H1 (cell line): ENCODE measurements around the gene LRCH3. TPM values are rescaled to one million over a fixed set of nuclear protein-coding genes. Genes with fewer than 3 reads are reported as not detected.

Source experiments
- CTCF ChIA-PET: fragments of 300-600 bp; sonication (Branson Sonifier 250); formaldehyde crosslinking; loops from one replicate; lab custom pipeline; 2021; ENCODE audit not compliant: partially characterized antibody; lab: Charles Lee
- POLR2A ChIA-PET: fragments of 300-600 bp; sonication (Branson Sonifier 250); formaldehyde crosslinking; loops from one replicate; lab custom pipeline; 2021; ENCODE audit warnings: inconsistent platforms; ENCODE audit not compliant: partially characterized antibody; lab: Charles Lee
- DNase-seq, 2 experiments: peaks; one replicate each; pipeline versions ENCODE4 v3.0.0 to v3.0.0-alpha.2; 2010 to 2022; ENCODE audit warnings: low spot score in 2 of 2, low read depth in 1 of 2, mixed read lengths in 1 of 2
- FAIRE-seq: peaks from 2 replicates; lab custom pipeline; 2011; peaks lifted over from hg19 to GRCh38; lab: Jason Lieb, UNC
- H2AFZ ChIP-seq: 2 replicates; pipeline ENCODE4 v1.8.1; 2012; ENCODE audit warnings: low read length, inconsistent platforms
- H2AK5ac ChIP-seq: 2 replicates; pipeline ENCODE4 v1.6.1; 2013; ENCODE audit warnings: low read depth, low read length
- H2BK120ac ChIP-seq: replicated peaks from 2 replicates; pipeline ENCODE3; 2013; ENCODE audit warnings: low read depth, low read length, inconsistent platforms
- H2BK12ac ChIP-seq: 2 replicates; pipeline ENCODE4 v1.6.1; 2013; ENCODE audit warnings: low read depth, low read length
- H2BK15ac ChIP-seq: 2 replicates; pipeline ENCODE4 v1.6.1; 2013; ENCODE audit warnings: low read length
- H2BK20ac ChIP-seq: 2 replicates; pipeline ENCODE4 v1.6.1; 2013; ENCODE audit warnings: low read length
- H2BK5ac ChIP-seq: 2 replicates; pipeline ENCODE4 v1.6.1; 2013; ENCODE audit warnings: low read depth, low read length
- H3K14ac ChIP-seq: 2 replicates; pipeline ENCODE4 v1.6.1; 2013; ENCODE audit warnings: inconsistent platforms; ENCODE audit not compliant: insufficient read length
- H3K18ac ChIP-seq: 2 replicates; pipeline ENCODE4 v1.6.1; 2013; ENCODE audit warnings: low read length; ENCODE audit errors: extremely low read depth
- H3K23ac ChIP-seq: 2 replicates; pipeline ENCODE4 v1.6.1; 2013; ENCODE audit warnings: inconsistent platforms; ENCODE audit not compliant: insufficient read length
- H3K23me2 ChIP-seq: 2 replicates; pipeline ENCODE4 v1.6.1; 2013; ENCODE audit warnings: low read depth, low read length
- H3K27ac ChIP-seq: 2 replicates; pipeline ENCODE4 v1.6.1; 2011; ENCODE audit warnings: low read depth, low read length, inconsistent platforms
- H3K27me3 ChIP-seq, 4 experiments: replicated peaks in 1 of 4; 1 replicate in 1 of 4; 2 replicates in 3 of 4; pipeline versions ENCODE4 v1.6.1 to v1.8.1; 2011 to 2013; ENCODE audit warnings: low read length in 3 of 4, mild to moderate bottlenecking in 3 of 4, inconsistent platforms in 2 of 4, mixed read lengths in 2 of 4, moderate library complexity in 1 of 4; ENCODE audit not compliant: control insufficient read depth in 3 of 4, insufficient read depth in 3 of 4; ENCODE audit errors: extremely low read depth in 1 of 4
- H3K36me3 ChIP-seq, 4 experiments: 2 replicates each; pipeline versions ENCODE4 v1.6.1 to v1.8.1; 2011 to 2013; ENCODE audit warnings: mild to moderate bottlenecking in 4 of 4, low read length in 3 of 4, moderate library complexity in 2 of 4, control low read depth in 1 of 4, inconsistent platforms in 1 of 4; ENCODE audit not compliant: insufficient read depth in 4 of 4, control insufficient read depth in 2 of 4
- H3K4ac ChIP-seq: replicated peaks from 2 replicates; pipeline ENCODE3; 2013; ENCODE audit warnings: low read length, low read depth, mixed read lengths, inconsistent platforms; ENCODE audit not compliant: insufficient read length
- H3K4me1 ChIP-seq, 4 experiments: replicated peaks in 1 of 4; 1 replicate in 1 of 4; 2 replicates in 3 of 4; pipeline versions ENCODE4 v1.6.1 to v1.8.1; 2011 to 2013; ENCODE audit warnings: low read length in 3 of 4, inconsistent platforms in 2 of 4, mixed read lengths in 1 of 4; ENCODE audit not compliant: insufficient read depth in 4 of 4, control insufficient read depth in 3 of 4
- H3K4me2 ChIP-seq, 2 experiments: 2 replicates each; pipeline versions ENCODE4 v1.6.1 to v1.8.1; 2011 to 2013; ENCODE audit warnings: low read depth in 2 of 2, low read length in 2 of 2, control low read depth in 1 of 2, inconsistent platforms in 1 of 2, mild to moderate bottlenecking in 1 of 2; ENCODE audit not compliant: insufficient read depth in 1 of 2
- H3K4me3 ChIP-seq, 4 experiments: fragments of 200-600, 300-600 bp in 1 of 4; sonication (generic), shearing (Covaris generic), sonication (Bioruptor Twin) in 1 of 4; 2 replicates each; pipeline versions ENCODE4 v1.5.1 to v1.8.1; 2011 to 2016; ENCODE audit warnings: low read length in 4 of 4, low read depth in 3 of 4, control low read depth in 2 of 4, inconsistent platforms in 2 of 4, mild to moderate bottlenecking in 2 of 4, mixed read lengths in 1 of 4, moderate library complexity in 1 of 4; ENCODE audit not compliant: insufficient read depth in 2 of 4; ENCODE audit errors: extremely low read depth in 1 of 4
- H3K56ac ChIP-seq: replicated peaks from 2 replicates; pipeline ENCODE3; 2013; ENCODE audit warnings: low read depth, mild to moderate bottlenecking, mixed read lengths, low read length, inconsistent platforms; ENCODE audit not compliant: insufficient read length
- H3K79me1 ChIP-seq: 2 replicates; pipeline ENCODE4 v1.6.1; 2013; ENCODE audit warnings: low read depth, low read length, control low read depth
- H3K79me2 ChIP-seq, 2 experiments: 2 replicates each; pipeline versions ENCODE4 v1.6.1 to v1.8.1; 2012 to 2013; ENCODE audit warnings: low read length in 2 of 2, mild to moderate bottlenecking in 2 of 2, inconsistent platforms in 1 of 2; ENCODE audit not compliant: insufficient read depth in 2 of 2, control insufficient read depth in 1 of 2
- H3K9ac ChIP-seq, 4 experiments: replicated peaks in 1 of 4; 1 replicate in 1 of 4; 2 replicates in 3 of 4; pipeline versions ENCODE4 v1.6.1 to v1.8.1; 2011 to 2013; ENCODE audit warnings: low read depth in 3 of 4, low read length in 3 of 4, control low read depth in 2 of 4, mild to moderate bottlenecking in 2 of 4, moderate library complexity in 2 of 4, inconsistent platforms in 1 of 4; ENCODE audit errors: extremely low read depth in 1 of 4
- H3K9me3 ChIP-seq, 2 experiments: 2 replicates each; pipeline versions ENCODE4 v1.6.1 to v1.8.1; 2012 to 2013; ENCODE audit warnings: mild to moderate bottlenecking in 2 of 2, moderate library complexity in 2 of 2, control low read depth in 1 of 2, inconsistent platforms in 1 of 2, low read depth in 1 of 2, low read length in 1 of 2, mixed read lengths in 1 of 2; ENCODE audit not compliant: insufficient read depth in 2 of 2
- H4K20me1 ChIP-seq, 2 experiments: replicated peaks in 1 of 2; 2 replicates each; pipeline versions ENCODE3 to v1.8.1; 2011 to 2013; ENCODE audit warnings: inconsistent platforms in 2 of 2, low read length in 2 of 2, mild to moderate bottlenecking in 1 of 2; ENCODE audit not compliant: insufficient read depth in 2 of 2, control insufficient read depth in 1 of 2
- H4K5ac ChIP-seq: 2 replicates; pipeline ENCODE4 v1.6.1; 2013; ENCODE audit warnings: low read length, low read depth, mixed read lengths, inconsistent platforms; ENCODE audit not compliant: insufficient read length
- H4K8ac ChIP-seq: 2 replicates; pipeline ENCODE4 v1.8.0; 2013; ENCODE audit warnings: mild to moderate bottlenecking, moderate library complexity, low read length, inconsistent platforms; ENCODE audit not compliant: insufficient read depth; ENCODE audit errors: extremely low read depth
- H4K91ac ChIP-seq: replicated peaks from 2 replicates; pipeline ENCODE3; 2013; ENCODE audit warnings: low read length, mixed read lengths, inconsistent platforms; ENCODE audit not compliant: insufficient read length
- CBX8 ChIP-seq: fragments of 300-800, 300-1000 bp; sonication (generic); IDR thresholded peaks from 2 replicates; pipeline ENCODE4 v1.7.1; 2016; ENCODE audit warnings: low read depth, low read length, borderline replicate concordance
- CTBP2 ChIP-seq: IDR thresholded peaks from 2 replicates; pipeline ENCODE4 v1.7.0; 2011; ENCODE audit warnings: borderline replicate concordance, mild to moderate bottlenecking, moderate library complexity, mixed read lengths, low read length; ENCODE audit not compliant: insufficient read depth, insufficient read length
- EGR1 ChIP-seq: IDR thresholded peaks from 2 replicates; pipeline ENCODE4 v1.6.1; 2011; ENCODE audit warnings: low read depth, low read length, borderline replicate concordance
- KDM1A ChIP-seq: fragments of 200-600, 300-600 bp; sonication (generic); IDR thresholded peaks from 2 replicates; pipeline ENCODE4 v1.7.1; 2016; ENCODE audit warnings: mild to moderate bottlenecking, low read length, borderline replicate concordance
- KDM5A ChIP-seq: fragments of 200-600 bp; IDR thresholded peaks from 2 replicates; pipeline ENCODE4 v1.7.1; 2012; ENCODE audit warnings: mild to moderate bottlenecking, low read length, inconsistent platforms, mixed read lengths
- POLR2A ChIP-seq, 2 experiments: IDR thresholded peaks; 1 replicate in 1 of 2; 2 replicates in 1 of 2; pipeline ENCODE4 v1.6.1; 2011; ENCODE audit warnings: low read depth in 2 of 2, low read length in 2 of 2, mild to moderate bottlenecking in 2 of 2; ENCODE audit errors: control extremely low read depth in 1 of 2
- POLR2AphosphoS5 ChIP-seq: IDR thresholded peaks from 2 replicates; pipeline ENCODE4 v1.6.1; 2011; ENCODE audit warnings: low read depth, low read length
- SAP30 ChIP-seq: fragments of 300-600 bp; sonication (generic); IDR thresholded peaks from 2 replicates; pipeline ENCODE4 v1.7.1; 2012; ENCODE audit warnings: low read length, moderate library complexity, mild to moderate bottlenecking, inconsistent platforms; ENCODE audit not compliant: insufficient read depth, insufficient replicate concordance
- SIX5 ChIP-seq: IDR thresholded peaks from 2 replicates; pipeline ENCODE4 v1.6.1; 2011; ENCODE audit warnings: mild to moderate bottlenecking, low read depth, low read length
- SP4 ChIP-seq: IDR thresholded peaks from 2 replicates; pipeline ENCODE4 v1.6.1; 2012; ENCODE audit warnings: low read length, inconsistent platforms
- SUZ12 ChIP-seq: fragments of 200-600 bp; sonication (generic); IDR thresholded peaks from 2 replicates; pipeline ENCODE4 v1.6.1; 2012; ENCODE audit warnings: mild to moderate bottlenecking, inconsistent platforms, low read length, moderate library complexity, mixed read lengths
- WGBS, 2 experiments: shearing (Covaris generic) in 1 of 2; methylation state at CpG; one replicate each; pipeline versions ENCODE4 v1.1.6 to v1.1.7; 2013 to 2015; ENCODE audit warnings: low lambda C conversion rate in 2 of 2, mixed read lengths in 2 of 2, inconsistent platforms in 1 of 2, low coverage in 1 of 2, missing lambda C conversion rate in 1 of 2; ENCODE audit not compliant: insufficient replicate concordance in 2 of 2, insufficient coverage in 1 of 2, insufficient read length in 1 of 2; ENCODE audit errors: extremely low coverage in 1 of 2, missing lambda C conversion rate in 1 of 2; 5-methylcytosine and 5-hydroxymethylcytosine counted together
- polyA plus RNA-seq, 7 experiments: library from polyadenylated mRNA; depleted of rRNA in 3 of 7; stranded (reverse) in 5 of 7; unstranded in 2 of 7; fragments of >200 nt in 5 of 7; fragments of 200-250 nt in 2 of 7; gene quantifications; 1 replicate in 5 of 7; 2 replicates in 1 of 7; 4 replicates in 1 of 7; pipeline versions ENCODE4 v1.2.1 to v1.2.3, GENCODE V29; 2011 to 2013; ENCODE audit warnings: missing spikeins in 2 of 7, mixed read lengths in 2 of 7
- total RNA-seq: library from RNA; stranded (reverse); fragmentation: NEBNext Ultra II Directional; extraction: Animal tissue kit (Norgen Biotek cat#: 25700); gene quantifications from 2 replicates; pipeline ENCODE4 v1.2.1, GENCODE V29; 2021
- TF ChIP-seq, protein P1 (sequence below): IDR thresholded peaks from 2 replicates; pipeline ENCODE4 v1.6.1; 2012; ENCODE audit warnings: low read length, inconsistent platforms
- TF ChIP-seq, protein P2 (sequence below): IDR thresholded peaks from 2 replicates; pipeline ENCODE4 v1.6.1; 2011; ENCODE audit warnings: low read depth, mild to moderate bottlenecking, low read length; ENCODE audit not compliant: insufficient read depth

Gene LRCH3
- total and polyA plus RNA-seq, 2 of the 8 experiments (the other 6 are each of a cell fraction or from before 2014, with no cell fraction given): 58.4 to 66.0 TPM

GRCh38 chr3:197835509-197835908, 44.5 kb downstream of the LRCH3 start:
- no peak for DNase-seq
- no peak overlapping the region for H3K9ac ChIP-seq
- TF ChIP-seq SAP30: no peak
- TF ChIP-seq SUZ12: no peak
- no peak for TF ChIP-seq EGR1
- no peak for TF ChIP-seq POLR2AphosphoS5
- TF ChIP-seq, protein P1, sequence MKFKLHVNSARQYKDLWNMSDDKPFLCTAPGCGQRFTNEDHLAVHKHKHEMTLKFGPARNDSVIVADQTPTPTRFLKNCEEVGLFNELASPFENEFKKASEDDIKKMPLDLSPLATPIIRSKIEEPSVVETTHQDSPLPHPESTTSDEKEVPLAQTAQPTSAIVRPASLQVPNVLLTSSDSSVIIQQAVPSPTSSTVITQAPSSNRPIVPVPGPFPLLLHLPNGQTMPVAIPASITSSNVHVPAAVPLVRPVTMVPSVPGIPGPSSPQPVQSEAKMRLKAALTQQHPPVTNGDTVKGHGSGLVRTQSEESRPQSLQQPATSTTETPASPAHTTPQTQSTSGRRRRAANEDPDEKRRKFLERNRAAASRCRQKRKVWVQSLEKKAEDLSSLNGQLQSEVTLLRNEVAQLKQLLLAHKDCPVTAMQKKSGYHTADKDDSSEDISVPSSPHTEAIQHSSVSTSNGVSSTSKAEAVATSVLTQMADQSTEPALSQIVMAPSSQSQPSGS: no peak
- TF ChIP-seq CTBP2: no peak
- no peak for TF ChIP-seq KDM5A
- TF ChIP-seq SIX5: no peak
- no peak for TF ChIP-seq SP4
- no peak for TF ChIP-seq CBX8
- TF ChIP-seq, protein P2, sequence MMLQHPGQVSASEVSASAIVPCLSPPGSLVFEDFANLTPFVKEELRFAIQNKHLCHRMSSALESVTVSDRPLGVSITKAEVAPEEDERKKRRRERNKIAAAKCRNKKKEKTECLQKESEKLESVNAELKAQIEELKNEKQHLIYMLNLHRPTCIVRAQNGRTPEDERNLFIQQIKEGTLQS: no peak
- TF ChIP-seq KDM1A: no peak
- TF ChIP-seq POLR2A (IDR thresholded peaks at IDR 0.05; ENCODE audit: control extremely low read depth in 1 of 2, low read depth in 2 of 2, low read length in 2 of 2): no peak
- H3K27me3 ChIP-seq: no peaks in the 10 kb centered on the region
- H2BK15ac ChIP-seq: no peak overlapping the region
- H3K79me2 ChIP-seq: no peaks in the 10 kb centered on the region
- H2BK5ac ChIP-seq: no peak overlapping the region
- H3K14ac ChIP-seq: no peak overlapping the region
- no peaks in the 10 kb centered on the region for H3K4me1 ChIP-seq
- FAIRE-seq: no peak
- POLR2A ChIA-PET: no interaction called here
- H3K4ac ChIP-seq: no peak overlapping the region
- H3K56ac ChIP-seq: no peak overlapping the region
- no peak overlapping the region for H2BK12ac ChIP-seq
- H2BK20ac ChIP-seq: no peak overlapping the region
- H2AFZ ChIP-seq: no peak overlapping the region
- H3K27ac ChIP-seq: no peak overlapping the region
- H4K20me1 ChIP-seq: no peaks in the 10 kb centered on the region
- no peaks in the 10 kb centered on the region for H3K23me2 ChIP-seq
- no peak overlapping the region for H2AK5ac ChIP-seq
- H3K4me3 ChIP-seq: no peak overlapping the region
- no peak overlapping the region for H4K8ac ChIP-seq
- peaks cover 3 to 65% (median 36%) of the 10 kb centered on the region in 4 experiments for H3K36me3 ChIP-seq
- H3K9me3 ChIP-seq: no peaks in the 10 kb centered on the region
- H3K23ac ChIP-seq: no peak overlapping the region
- H3K79me1 ChIP-seq: no peaks in the 10 kb centered on the region
- no peak overlapping the region for H4K91ac ChIP-seq
- CTCF ChIA-PET: no interaction called here
- H2BK120ac ChIP-seq: no peak overlapping the region
- no peak overlapping the region for H3K4me2 ChIP-seq
- 100% methylated on average over 5 of the region's 5 CpGs; no CpG with 5 or more reads in 1 of the 2 experiments for WGBS, 2 experiments
- H3K18ac ChIP-seq: no peak overlapping the region
- H4K5ac ChIP-seq: no peak overlapping the region
